IgD-negative memory B cell (primary cell): ENCODE results near the gene HEBP2. TPM values are rescaled to one million over a fixed set of nuclear protein-coding genes. Genes with fewer than 3 reads are reported as not detected.

Source experiments
- H3K27ac Mint-ChIP-seq, 3 donors: one replicate each; pipeline ENCODE4 v1.8.0; 2020 to 2022; ENCODE audit warnings: mild to moderate bottlenecking in 3 of 3, mixed read lengths in 3 of 3, moderate library complexity in 1 of 3
- H3K27me3 Mint-ChIP-seq: one replicate; pipeline ENCODE4 v1.8.0; 2021; ENCODE audit warnings: mixed read lengths
- H3K36me3 Mint-ChIP-seq: one replicate; pipeline ENCODE4 v1.8.0; 2020; ENCODE audit warnings: mild to moderate bottlenecking, mixed read lengths
- H3K4me1 Mint-ChIP-seq, 3 donors: one replicate each; pipeline ENCODE4 v1.8.0; 2020 to 2022; ENCODE audit warnings: mixed read lengths in 3 of 3, mild to moderate bottlenecking in 1 of 3
- H3K4me3 Mint-ChIP-seq, 4 donors: one replicate each; pipeline ENCODE4 v1.8.0; 2020 to 2022; ENCODE audit warnings: mild to moderate bottlenecking in 4 of 4, mixed read lengths in 4 of 4, moderate library complexity in 3 of 4
- H3K9me3 Mint-ChIP-seq, 3 donors: one replicate each; pipeline ENCODE4 v1.8.0; 2020 to 2021; ENCODE audit warnings: mixed read lengths in 3 of 3, mild to moderate bottlenecking in 1 of 3
- polyA plus RNA-seq: library from polyadenylated mRNA; unstranded; fragments of 300-500 nt; fragmentation: Illumina TruSeq; gene quantifications from one replicate; pipeline ENCODE4 v1.2.3, GENCODE V29; 2021

HEBP2 gene
- polyA plus RNA-seq, 1 donor from 2014 or later, result 58.8 TPM

GRCh38 chr6:138386897-138387296 is 17.1 kb upstream of the HEBP2 start:
- Mint-ChIP-seq H3K27ac (no peak overlapping the region), H3K36me3 (peaks cover 2% of the 10 kb centered on the region), H3K4me3 (no peak overlapping the region), H3K27me3 (peaks cover 7% of the 10 kb centered on the region), H3K9me3 (peaks cover 0 to 1% (median 0%) of the 10 kb centered on the region in 3 donors), H3K4me1 (no peaks in the 10 kb centered on the region)

DNA sequence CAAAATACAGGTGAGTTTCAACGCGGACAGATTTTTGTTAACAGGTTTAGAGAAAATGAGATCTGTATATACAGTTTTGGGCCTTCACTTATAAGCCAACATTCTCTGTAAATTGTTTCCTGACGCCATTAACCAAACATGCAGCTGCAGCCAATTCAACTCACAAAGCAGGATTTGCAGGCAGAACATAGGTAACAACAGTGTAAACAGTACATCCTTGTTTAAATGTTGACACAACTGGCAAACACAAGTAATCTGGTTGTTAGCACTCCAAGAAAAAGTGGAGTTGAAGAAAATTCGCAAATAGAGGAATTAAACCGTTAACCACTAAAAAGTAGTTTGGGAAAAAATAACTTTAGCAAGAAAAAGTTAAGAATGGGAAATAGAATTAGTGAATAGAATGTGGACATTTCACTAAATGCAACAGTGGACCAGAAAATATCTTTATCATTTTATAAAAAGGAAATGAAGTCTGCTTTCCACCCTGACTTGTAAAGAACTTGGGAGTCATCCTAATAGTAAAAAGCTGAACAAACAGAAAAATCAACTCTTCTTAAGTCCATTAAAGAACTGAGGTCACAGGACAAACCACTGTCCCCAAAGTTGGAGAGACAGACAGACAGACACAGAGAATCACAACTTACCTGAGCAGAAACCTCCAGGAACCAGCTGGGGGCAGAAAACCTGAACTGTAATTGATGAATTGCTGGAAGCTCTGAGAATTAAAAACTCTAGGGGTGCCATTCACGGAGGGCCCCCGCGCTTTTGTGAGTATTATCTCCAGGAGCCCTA is 16.2 kb upstream of the HEBP2 start:
- Mint-ChIP-seq H3K27me3 (peaks cover 7% of the 10 kb centered on the region), H3K4me3 (no peak overlapping the region), H3K4me1 (no peaks in the 10 kb centered on the region), H3K9me3 (peaks cover 0 to 1% (median 0%) of the 10 kb centered on the region in 3 donors), H3K27ac (no peak overlapping the region), H3K36me3 (peaks cover 2% of the 10 kb centered on the region)

GRCh38 chr6:138389551-138389950 is 14.5 kb upstream of the HEBP2 start:
- Mint-ChIP-seq H3K9me3 (no peaks in the 10 kb centered on the region), H3K27me3 (peaks cover 4% of the 10 kb centered on the region), H3K36me3 (peaks cover 2% of the 10 kb centered on the region), H3K4me1 (peaks cover 6 to 9% (median 8%) of the 10 kb centered on the region in 3 donors), H3K27ac (no peak overlapping the region), H3K4me3 (no peak overlapping the region)

DNA sequence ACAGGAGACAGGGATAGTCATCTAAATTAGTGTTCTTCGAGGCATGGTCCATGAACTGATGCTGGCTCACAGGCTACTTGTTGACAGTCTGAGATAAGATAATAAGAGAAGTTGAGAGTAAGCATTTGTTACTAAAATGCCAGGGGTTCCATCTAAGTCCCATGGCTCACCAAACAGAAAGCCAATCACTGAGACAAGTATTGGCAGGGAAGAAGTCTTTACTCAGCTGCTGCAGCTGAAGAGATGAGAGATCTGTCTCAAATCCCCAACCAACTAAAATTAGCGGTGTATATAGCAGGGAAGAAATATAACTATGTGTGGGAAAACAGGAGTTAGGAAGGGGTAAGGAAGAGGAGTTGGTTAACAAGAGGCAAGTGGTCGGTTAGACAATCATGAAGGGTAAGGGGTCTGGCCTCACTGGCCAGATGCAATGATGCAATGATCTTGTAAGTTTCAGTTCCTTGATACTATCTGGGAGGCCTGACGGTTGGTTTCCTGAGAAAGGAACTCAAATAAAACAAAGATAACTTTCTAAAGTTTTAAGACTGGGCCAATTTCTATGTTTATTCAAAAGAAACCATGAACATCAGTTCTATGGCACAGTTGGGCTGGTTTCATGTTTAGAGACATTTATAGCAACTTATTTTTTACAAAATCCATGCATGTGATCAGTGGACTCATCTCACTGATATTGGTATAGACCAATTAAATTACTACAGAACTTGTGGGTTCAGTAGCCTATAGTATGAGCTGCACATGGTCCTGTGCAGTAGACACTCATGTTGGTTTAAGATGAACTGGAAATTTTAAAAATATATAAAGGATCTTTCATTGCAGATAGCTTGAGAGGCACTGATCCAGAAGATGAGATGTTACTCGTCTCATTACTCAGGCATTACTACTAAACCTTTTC is 9.9 kb upstream of the HEBP2 start:
- H3K4me1 Mint-ChIP-seq, result peaks cover 6 to 9% (median 8%) of the 10 kb centered on the region in 3 donors
- H3K36me3 Mint-ChIP-seq, result peaks cover 2% of the 10 kb centered on the region
- peak overlapping the region in 1 of 3 donors; percentile 17 for H3K27ac Mint-ChIP-seq
- H3K4me3 Mint-ChIP-seq, result peak overlapping the region in 2 of 4 donors; percentile 43 to 59
- H3K27me3 Mint-ChIP-seq, result peaks cover 2% of the 10 kb centered on the region
- H3K9me3 Mint-ChIP-seq, result no peaks in the 10 kb centered on the region

- H3K4me3 Mint-ChIP-seq, result no peak overlapping the region
- H3K27me3 Mint-ChIP-seq, result no peaks in the 10 kb centered on the region
- peaks cover 6 to 9% (median 8%) of the 10 kb centered on the region in 3 donors for H3K4me1 Mint-ChIP-seq
- no peak overlapping the region for H3K27ac Mint-ChIP-seq
- H3K9me3 Mint-ChIP-seq, result no peaks in the 10 kb centered on the region
- no peaks in the 10 kb centered on the region for H3K36me3 Mint-ChIP-seq
Observed at GRCh38 chr6:138396709-138397108, 7.3 kb upstream of the HEBP2 start.

DNA sequence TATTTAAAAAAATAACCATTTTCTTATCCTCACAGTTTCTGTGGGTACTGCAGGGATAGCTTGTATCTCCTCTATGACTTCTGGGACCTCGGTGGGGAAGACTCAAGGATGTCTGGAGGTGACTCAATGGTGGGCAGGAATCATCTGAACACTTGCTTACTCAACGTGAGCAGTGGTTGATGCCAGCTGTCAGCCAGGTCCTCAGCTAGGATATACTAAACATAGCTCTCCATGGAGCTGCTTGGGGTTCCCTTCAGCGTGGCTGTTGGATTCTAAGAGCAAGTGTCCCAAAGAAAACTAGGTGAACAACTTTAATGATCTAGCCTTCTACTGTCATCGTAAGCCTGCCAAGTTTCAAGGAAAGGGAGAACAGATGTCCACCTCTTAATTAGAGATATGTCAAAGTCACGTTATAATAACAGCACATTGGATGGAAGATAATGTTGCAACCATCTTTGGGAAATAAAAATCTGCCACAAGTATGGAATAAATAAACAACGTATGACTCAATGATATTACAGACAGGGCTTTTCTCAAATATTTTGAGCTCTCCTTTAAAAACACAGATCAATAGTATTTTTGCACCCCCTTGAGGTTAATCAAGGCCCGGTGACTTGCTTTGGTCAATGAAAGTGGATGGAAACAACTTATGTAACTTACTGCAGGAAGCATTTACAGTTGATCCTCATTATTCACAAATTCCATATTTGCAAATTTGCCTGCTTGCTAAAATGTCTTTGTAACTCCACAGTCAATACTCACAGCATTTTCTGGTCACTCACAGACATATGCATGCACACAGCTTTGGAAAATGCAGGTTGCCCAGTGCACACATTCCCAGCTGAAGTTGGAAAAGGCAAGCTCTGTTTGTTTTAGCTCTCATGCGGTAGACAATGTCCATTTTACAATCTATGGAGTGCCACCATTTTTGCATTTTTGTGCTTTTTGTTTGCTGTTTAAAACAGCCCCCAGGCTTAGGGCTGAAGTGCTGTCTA is 6.6 kb upstream of the HEBP2 start:
- Mint-ChIP-seq H3K36me3 (no peaks in the 10 kb centered on the region), H3K4me1 (peaks cover 6 to 9% (median 8%) of the 10 kb centered on the region in 3 donors), H3K27me3 (no peaks in the 10 kb centered on the region), H3K9me3 (no peaks in the 10 kb centered on the region), H3K27ac (no peak overlapping the region), H3K4me3 (no peak overlapping the region)

GRCh38 chr6:138400326-138400725 is 3.7 kb upstream of the HEBP2 start:
- H3K4me3 Mint-ChIP-seq, result peak overlapping the region in 1 of 4 donors; percentile 55
- no peaks in the 10 kb centered on the region for H3K36me3 Mint-ChIP-seq
- no peaks in the 10 kb centered on the region for H3K9me3 Mint-ChIP-seq
- no peaks in the 10 kb centered on the region for H3K27me3 Mint-ChIP-seq
- H3K27ac Mint-ChIP-seq, result no peak overlapping the region
- peaks cover 3 to 10% (median 5%) of the 10 kb centered on the region in 3 donors for H3K4me1 Mint-ChIP-seq

DNA sequence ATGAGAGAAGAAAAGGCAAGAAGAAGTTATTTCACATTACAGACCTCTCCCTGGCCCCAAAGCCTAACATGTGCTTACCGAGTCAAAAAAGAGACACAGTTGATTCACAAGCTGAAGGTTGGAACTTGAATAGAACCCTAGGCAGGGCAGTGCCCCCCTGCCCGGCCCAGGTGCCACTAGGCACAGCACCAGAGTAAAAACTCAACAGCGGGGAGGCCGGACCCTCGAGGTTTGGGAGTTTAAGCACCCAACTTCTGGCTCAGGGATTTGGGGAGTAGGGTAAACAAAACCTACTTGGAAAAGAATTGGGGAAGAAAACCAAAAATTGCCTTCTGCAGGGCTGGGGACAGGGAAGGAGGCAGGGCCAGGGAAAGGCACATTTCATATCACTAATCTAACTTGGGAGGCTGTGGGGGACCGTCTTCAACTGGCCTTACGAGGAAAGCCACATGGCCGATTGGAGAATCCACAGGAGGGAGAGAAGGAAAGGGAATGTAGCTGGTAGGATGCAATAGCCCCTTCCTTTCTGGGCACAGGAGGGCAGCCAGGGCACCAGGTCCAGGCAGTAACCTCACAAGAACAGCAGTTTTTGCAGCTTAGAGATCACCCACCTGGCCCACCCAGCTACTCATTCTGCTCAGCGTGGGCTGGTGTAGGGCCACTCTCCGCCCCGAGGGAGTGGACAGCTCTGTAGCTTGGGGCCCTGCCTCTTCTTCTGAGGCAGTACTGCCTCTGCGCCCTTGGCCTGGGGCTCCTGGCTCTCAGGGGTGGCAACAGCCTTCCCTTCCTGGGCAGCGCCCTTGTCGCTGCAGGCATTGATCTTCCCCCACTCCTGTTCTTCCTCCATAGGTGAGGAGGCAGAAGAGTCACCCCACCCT is 1.8 kb upstream of the HEBP2 start:
- Mint-ChIP-seq H3K36me3 (no peaks in the 10 kb centered on the region), H3K4me3 (peak overlapping the region in 3 of 4 donors; percentile 30 to 92 (median 84)), H3K27ac (no peak overlapping the region)

DNA sequence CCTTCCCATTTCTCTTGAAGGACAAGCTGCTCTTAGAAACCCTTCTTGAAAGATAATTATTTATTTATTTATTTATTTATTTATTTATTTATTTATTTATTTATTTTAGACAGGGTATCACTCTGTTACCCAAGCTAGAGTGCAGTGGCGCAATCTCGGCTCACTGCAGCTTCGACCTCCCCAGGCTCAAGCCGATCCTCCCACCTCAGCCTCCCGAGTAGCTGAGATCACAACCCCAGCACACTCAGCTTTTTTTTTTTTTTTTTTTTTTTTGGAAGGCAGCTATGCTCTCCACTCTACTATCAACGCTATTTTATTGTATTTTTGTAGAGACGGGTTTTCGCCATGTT is 1.2 kb upstream of the HEBP2 start:
- Mint-ChIP-seq H3K27ac (peak overlapping the region in 2 of 3 donors; percentile 10 to 58), H3K36me3 (no peaks in the 10 kb centered on the region), H3K9me3 (no peaks in the 10 kb centered on the region), H3K27me3 (no peaks in the 10 kb centered on the region), H3K4me1 (peaks cover 5 to 15% (median 10%) of the 10 kb centered on the region in 3 donors), H3K4me3 (peak overlapping the region in 3 of 4 donors; percentile 84 to 92 (median 87))

More for the DNA sequence above, 1.8 kb upstream of the HEBP2 start:
- H3K9me3 Mint-ChIP-seq, result no peaks in the 10 kb centered on the region
- no peaks in the 10 kb centered on the region for H3K27me3 Mint-ChIP-seq
- peaks cover 5 to 15% (median 10%) of the 10 kb centered on the region in 3 donors for H3K4me1 Mint-ChIP-seq

GRCh38 chr6:138403324-138403800 is 661 bp upstream of the HEBP2 start:
- Mint-ChIP-seq H3K9me3 (no peaks in the 10 kb centered on the region), H3K27ac (peak overlapping the region in 2 of 3 donors; percentile 27 to 58), H3K36me3 (no peaks in the 10 kb centered on the region), H3K27me3 (no peaks in the 10 kb centered on the region), H3K4me1 (peaks cover 5 to 15% (median 10%) of the 10 kb centered on the region in 3 donors), H3K4me3 (peak overlapping the region; percentile 84 to 92 (median 88))

DNA sequence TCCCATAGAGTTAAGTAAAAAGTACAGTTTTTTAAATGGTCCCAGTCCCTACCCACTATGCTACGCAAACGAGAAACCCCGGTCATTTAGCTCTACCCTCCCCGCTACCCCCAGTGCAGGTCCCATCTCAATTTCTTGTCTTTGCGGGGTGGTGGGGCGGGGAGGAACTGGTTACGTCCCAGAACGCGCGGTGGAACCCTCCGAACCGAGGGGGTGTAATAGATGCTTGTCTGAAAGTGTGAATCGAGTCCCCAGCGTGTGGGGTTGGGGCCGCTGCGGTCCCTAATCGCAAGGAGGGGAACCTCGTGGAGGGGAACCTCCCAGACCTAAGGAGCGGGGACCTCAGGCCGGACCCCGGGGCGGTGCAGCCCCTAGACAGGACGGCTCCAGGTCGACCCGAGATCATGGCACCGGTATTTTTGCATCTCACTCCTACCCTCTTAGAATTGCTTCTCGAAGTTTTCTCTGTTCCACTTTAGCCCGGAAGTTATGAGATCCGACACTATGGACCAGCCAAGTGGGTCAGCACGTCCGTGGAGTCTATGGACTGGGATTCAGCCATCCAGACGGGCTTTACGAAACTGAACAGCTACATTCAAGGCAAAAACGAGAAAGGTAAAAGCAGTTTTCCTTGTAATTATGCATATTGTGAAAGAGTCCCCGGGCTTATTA is 779 bp downstream of the HEBP2 start:
- Mint-ChIP-seq H3K27ac (peak overlapping the region; percentile 55 to 89 (median 76)), H3K27me3 (no peaks in the 10 kb centered on the region), H3K4me1 (peaks cover 5 to 23% (median 10%) of the 10 kb centered on the region in 3 donors)

DNA sequence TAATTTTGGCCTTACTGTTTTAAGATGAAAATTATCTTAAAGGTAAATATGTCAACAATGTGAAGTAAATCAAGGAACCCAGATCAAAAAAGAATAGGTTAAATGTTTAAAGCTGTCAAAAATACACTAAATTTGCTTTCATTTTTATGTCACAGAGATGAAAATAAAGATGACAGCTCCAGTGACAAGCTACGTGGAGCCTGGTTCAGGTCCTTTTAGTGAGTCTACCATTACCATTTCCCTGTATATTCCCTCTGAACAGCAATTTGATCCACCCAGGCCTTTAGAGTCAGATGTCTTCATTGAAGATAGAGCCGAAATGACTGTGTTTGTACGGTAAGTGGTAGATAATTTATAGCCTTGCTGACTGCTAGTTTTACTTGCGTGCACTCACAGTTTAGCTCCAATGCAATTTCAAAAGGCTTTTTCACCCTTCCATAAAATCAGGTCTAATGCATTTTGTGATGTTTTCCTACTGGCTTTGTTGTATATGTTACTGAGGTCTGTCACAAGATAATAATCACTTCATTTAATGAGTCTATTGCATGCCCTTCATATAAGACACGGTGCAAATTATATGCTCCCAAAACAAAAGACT is 1.9 kb downstream of the HEBP2 start:
- Mint-ChIP-seq H3K27ac (peak overlapping the region; percentile 18 to 76 (median 55)), H3K4me1 (peaks cover 5 to 23% (median 10%) of the 10 kb centered on the region in 3 donors), H3K36me3 (peaks cover 4% of the 10 kb centered on the region)

More for the DNA sequence above, 779 bp downstream of the HEBP2 start:
- Mint-ChIP-seq H3K4me3 (peak overlapping the region; percentile 88 to 95 (median 92)), H3K36me3 (peaks cover 4% of the 10 kb centered on the region), H3K9me3 (no peaks in the 10 kb centered on the region)

More for the DNA sequence above, 1.9 kb downstream of the HEBP2 start:
- no peaks in the 10 kb centered on the region for H3K27me3 Mint-ChIP-seq
- no peaks in the 10 kb centered on the region for H3K9me3 Mint-ChIP-seq
- peak overlapping the region in 2 of 4 donors; percentile 90 to 94 for H3K4me3 Mint-ChIP-seq
